T1000 (cell line): Measurements from ENCODE around the gene CELF2.
A peak's percentile ranks its signal among the peaks of the same experiment; 100 is the strongest.

ENCODE experiments used
- DNase-seq: peaks from one replicate; lab custom pipeline; 2025; ENCODE audit warnings: mixed read lengths; lab: John Stamatoyannopoulos, UW

CELF2 gene

GRCh38 chr10:11276449-11276990 is 258.8 kb downstream of the CELF2 start:
- no peak for DNase-seq

- no peak for DNase-seq
These were observed 261.6 kb downstream of the CELF2 start for GRCh38 chr10:11279314-11279713.

GRCh38 chr10:11280187-11280932 is 262.7 kb downstream of the CELF2 start:
- no peak for DNase-seq

- DNase-seq = no peak
These were observed 264.5 kb downstream of the CELF2 start for GRCh38 chr10:11282156-11282555.

- DNase-seq = no peak
These were observed 265.0 kb downstream of the CELF2 start for GRCh38 chr10:11282661-11283060.

- peak; percentile 46 for DNase-seq
These were observed 266.8 kb downstream of the CELF2 start for GRCh38 chr10:11284291-11285085.

- no peak for DNase-seq
These were observed 267.5 kb downstream of the CELF2 start for GRCh38 chr10:11285171-11285570.

- no peak for DNase-seq
These were observed 268.7 kb downstream of the CELF2 start for GRCh38 chr10:11286261-11286852.

- no peak for DNase-seq
These were observed 270.6 kb downstream of the CELF2 start for GRCh38 chr10:11288302-11288701.

- no peak for DNase-seq
These were observed 272.7 kb downstream of the CELF2 start for GRCh38 chr10:11290156-11290890.

GRCh38 chr10:11292576-11293302 is 275.1 kb downstream of the CELF2 start:
- DNase-seq = no peak

- no peak for DNase-seq
These were observed 275.7 kb downstream of the CELF2 start for GRCh38 chr10:11293332-11293731.

- no peak for DNase-seq
These were observed 277.3 kb downstream of the CELF2 start for GRCh38 chr10:11294831-11295450.

- DNase-seq = no peak
These were observed 277.8 kb downstream of the CELF2 start for GRCh38 chr10:11295492-11295891.

GRCh38 chr10:11297136-11297535 is 279.5 kb downstream of the CELF2 start:
- no peak for DNase-seq

- DNase-seq = peak; percentile 75
These were observed 280.4 kb downstream of the CELF2 start for GRCh38 chr10:11298116-11298515.

- DNase-seq = no peak
These were observed 281.5 kb downstream of the CELF2 start for GRCh38 chr10:11299125-11299524.

GRCh38 chr10:11300026-11300425 is 282.4 kb downstream of the CELF2 start:
- DNase-seq = no peak

GRCh38 chr10:11300563-11300962 is 282.9 kb downstream of the CELF2 start:
- DNase-seq = no peak

- DNase-seq = no peak
These were observed 284.0 kb downstream of the CELF2 start for GRCh38 chr10:11301571-11302111.
